GM10266 (cell line): ENCODE data around the gene OPCML.

ENCODE experiments used
- DNase-seq: peaks from one replicate; pipeline ENCODE4 v3.0.0; 2012; ENCODE audit errors: extremely low spot score
- TF ChIP-seq, protein P1 (sequence below): IDR thresholded peaks from 2 replicates; pipeline ENCODE4 v1.5.1; 2012; ENCODE audit warnings: mild to moderate bottlenecking, low read depth; ENCODE audit not compliant: control insufficient read depth, insufficient read depth; ENCODE audit errors: missing control alignments

OPCML gene

DNA sequence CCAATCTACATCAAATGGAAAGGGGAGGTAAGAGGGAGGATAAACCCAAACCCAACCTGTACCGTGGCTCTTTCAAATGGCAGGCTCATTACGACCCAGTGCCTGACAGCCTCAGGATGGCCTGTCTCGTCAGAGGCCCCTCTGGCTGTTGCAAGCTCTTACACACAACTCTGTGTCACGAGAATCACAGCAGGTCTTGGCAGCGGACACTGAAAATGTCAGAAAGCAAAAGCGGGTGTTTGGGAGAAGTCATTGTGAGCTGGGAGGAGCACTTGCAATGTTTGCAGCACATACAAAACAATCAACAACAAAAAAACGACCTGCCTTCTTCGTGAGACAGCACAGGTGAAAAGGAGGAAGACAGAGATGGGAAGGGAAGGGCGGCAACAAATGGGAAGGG is 248.1 kb downstream of the OPCML start:
- DNase-seq: no peak
- TF ChIP-seq, protein P1, sequence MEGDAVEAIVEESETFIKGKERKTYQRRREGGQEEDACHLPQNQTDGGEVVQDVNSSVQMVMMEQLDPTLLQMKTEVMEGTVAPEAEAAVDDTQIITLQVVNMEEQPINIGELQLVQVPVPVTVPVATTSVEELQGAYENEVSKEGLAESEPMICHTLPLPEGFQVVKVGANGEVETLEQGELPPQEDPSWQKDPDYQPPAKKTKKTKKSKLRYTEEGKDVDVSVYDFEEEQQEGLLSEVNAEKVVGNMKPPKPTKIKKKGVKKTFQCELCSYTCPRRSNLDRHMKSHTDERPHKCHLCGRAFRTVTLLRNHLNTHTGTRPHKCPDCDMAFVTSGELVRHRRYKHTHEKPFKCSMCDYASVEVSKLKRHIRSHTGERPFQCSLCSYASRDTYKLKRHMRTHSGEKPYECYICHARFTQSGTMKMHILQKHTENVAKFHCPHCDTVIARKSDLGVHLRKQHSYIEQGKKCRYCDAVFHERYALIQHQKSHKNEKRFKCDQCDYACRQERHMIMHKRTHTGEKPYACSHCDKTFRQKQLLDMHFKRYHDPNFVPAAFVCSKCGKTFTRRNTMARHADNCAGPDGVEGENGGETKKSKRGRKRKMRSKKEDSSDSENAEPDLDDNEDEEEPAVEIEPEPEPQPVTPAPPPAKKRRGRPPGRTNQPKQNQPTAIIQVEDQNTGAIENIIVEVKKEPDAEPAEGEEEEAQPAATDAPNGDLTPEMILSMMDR: no peak

DNA sequence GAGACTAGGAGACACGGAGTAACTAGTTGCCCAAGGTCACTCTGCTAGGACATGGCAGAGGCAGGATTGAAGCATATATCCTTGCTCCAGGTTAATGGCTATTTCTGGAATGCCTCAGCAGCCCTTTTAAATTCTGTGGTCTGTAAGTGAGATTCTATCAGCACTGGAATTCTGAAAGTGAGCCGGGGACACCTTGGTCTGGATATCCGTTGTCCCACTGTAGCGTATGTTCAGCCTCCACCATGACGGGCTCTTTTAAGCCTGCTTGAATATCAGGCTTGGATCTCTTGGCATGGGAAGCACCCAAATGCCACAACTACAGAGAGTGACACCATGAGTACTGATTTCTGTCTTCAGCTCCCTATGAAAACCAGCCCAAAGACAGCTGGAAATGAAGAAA is 254.4 kb downstream of the OPCML start:
- no peak for DNase-seq
- TF ChIP-seq, protein P1: no peak

DNA sequence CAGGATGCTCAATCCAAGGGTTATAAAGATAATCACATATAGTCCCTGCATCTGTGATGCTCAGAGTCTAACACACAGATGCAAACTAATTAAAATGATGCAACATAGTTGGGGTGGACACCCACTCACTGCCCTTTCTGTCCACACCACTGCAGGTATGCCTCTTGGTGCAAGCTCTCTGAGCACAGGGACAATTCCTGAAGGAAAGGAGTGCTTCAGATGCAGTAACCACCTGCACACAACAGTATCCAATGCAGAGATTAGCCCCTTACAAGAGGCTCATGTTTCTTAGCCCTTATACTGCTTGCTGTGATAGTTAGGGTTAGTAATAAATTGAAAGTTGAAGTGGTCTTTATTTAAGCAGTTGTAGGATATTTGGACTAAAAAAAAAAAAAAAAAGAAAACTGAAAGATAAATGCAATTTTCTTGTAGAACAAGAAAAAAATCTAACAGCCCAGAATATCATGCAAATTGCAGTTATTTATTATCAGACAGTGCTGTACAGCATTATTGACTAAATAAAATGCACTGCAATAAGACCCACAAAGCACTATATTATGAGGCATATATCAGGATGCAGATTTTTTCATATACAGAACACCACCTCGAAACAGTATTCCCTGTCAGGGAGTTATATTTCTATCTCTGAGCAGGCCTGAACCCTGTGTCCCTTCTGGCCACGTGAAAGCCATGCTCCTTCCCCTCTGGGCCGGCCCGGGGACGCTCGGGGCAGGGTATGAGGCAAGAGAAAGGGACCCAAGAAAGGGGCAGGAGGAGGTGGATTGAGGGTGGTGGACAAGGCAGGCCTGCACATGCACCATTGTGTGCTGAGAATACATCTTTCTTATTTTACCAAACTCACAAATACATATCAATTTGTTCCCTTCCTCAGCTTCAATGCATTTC is 260.2 kb downstream of the OPCML start:
- DNase-seq: no peak
- TF ChIP-seq, protein P1: no peak

DNA sequence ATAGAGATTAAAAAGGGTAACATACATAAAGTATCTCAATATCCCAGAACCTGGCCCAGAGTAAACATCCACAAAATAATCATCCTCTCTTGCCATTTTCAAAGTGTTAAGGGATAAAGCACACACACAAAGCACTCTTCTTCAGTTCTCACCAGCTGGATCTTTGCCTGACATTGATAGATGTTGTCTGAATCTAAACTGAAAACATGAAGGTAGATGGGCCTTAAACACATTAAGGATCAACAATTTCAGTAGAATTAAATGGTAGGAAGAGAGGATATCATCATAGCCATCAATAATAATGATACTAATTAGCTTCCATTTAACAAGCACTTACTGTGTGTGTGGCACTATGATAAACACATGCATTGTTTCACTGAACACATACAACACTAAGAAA is 261.1 kb downstream of the OPCML start:
- DNase-seq: no peak

DNA sequence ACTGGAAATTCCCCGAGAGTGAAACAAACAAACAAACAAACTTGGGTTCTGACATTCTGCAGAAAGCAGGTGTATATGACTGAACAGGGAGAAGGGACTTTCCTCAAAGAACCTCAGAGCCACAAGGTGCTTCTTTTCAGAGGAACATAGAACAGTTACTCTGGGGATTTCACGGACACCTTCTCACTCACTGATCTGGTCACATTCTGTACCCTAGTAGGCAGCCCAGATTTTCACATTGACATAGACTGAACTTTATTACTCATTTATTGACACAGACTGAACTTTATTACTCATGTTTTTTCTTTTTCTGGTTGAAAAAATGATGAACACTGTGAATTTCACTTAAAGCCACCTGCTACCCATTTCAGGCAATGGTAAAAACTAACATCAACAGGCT is 263.0 kb downstream of the OPCML start:
- TF ChIP-seq, protein P1: no peak
- DNase-seq: peak; percentile 53

More for the DNA sequence above, 261.1 kb downstream of the OPCML start:
- TF ChIP-seq, protein P1: no peak

DNA sequence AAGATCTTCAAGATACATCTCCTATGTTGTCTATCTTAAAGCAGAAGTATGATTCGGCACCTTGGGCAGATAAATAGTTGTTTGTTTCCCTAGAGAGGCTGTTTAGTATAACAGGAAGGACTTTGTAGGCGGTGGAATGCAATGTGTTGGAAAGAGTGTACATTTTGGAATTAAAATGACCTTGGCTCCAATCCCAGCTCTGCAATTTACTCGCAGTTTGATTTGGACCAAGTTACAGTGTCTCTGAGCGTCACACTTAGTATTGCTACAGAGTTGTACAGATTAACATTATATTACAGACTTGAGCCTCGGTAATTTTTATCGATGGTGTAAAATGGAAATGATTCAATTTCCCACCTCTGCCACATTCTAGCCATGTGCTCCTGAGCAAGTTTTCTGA is 265.3 kb downstream of the OPCML start:
- TF ChIP-seq, protein P1: no peak
- no peak for DNase-seq

DNA sequence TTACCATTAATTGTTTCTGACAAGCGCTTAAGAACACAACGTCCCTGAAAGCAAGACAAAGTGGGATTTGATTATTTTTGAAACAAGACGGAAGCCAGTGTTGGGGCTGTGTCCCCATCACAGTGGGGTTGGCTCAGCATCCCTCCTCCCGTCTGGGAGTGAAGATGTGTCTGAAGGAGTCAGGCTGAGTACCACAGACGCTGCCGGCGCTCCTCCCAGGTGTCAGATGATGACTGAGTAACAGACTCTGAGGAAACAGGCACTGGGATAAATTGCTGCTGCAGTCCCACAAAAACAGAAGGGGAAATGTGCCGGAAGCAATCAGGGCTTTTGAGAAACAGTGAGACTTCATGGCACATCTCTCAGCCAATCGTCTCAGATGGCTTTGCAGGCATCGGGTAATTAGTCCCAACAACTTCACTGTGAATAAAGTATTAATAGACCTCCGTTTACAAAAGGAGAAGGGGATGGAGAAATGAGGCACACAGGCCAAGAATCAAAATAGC is 266.7 kb downstream of the OPCML start:
- no peak for DNase-seq
- TF ChIP-seq, protein P1: no peak
